H7 (cell line): ENCODE measurements around the gene RTP5. TPM values are rescaled to one million over a fixed set of nuclear protein-coding genes. Genes with fewer than 3 reads are reported as not detected.

Experiments
- DNase-seq: peaks from one replicate; pipeline ENCODE4 v3.0.0; 2012
- H3K27me3 ChIP-seq: 2 replicates; pipeline ENCODE4 v1.6.0; 2011; ENCODE audit warnings: mild to moderate bottlenecking, low read length; ENCODE audit not compliant: control insufficient read depth, insufficient read depth
- H3K36me3 ChIP-seq: replicated peaks from 2 replicates; pipeline ENCODE4 v1.5.1; 2011; ENCODE audit warnings: low read length; ENCODE audit not compliant: control insufficient read depth, insufficient read depth
- H3K4me3 ChIP-seq: 2 replicates; pipeline ENCODE4 v1.5.1; 2011; ENCODE audit warnings: low read depth, mild to moderate bottlenecking, control low read depth, low read length, moderate library complexity; ENCODE audit not compliant: insufficient read depth
- total RNA-seq: library from RNA; depleted of rRNA; stranded (reverse); fragments of >200 nt; shearing (Covaris generic); gene quantifications from 2 replicates; pipeline ENCODE4 v1.2.3, GENCODE V29; 2014

RTP5 gene
- total RNA-seq, 1 experiment from 2014 or later: not detected

GRCh38 chr2:241837197-241837965 is 32.1 kb upstream of the RTP5 start:
- no peak for DNase-seq
- Histone ChIP-seq H3K36me3 (no peaks in the 10 kb centered on the region), H3K4me3 (no peak overlapping the region), H3K27me3 (no peaks in the 10 kb centered on the region)

DNA sequence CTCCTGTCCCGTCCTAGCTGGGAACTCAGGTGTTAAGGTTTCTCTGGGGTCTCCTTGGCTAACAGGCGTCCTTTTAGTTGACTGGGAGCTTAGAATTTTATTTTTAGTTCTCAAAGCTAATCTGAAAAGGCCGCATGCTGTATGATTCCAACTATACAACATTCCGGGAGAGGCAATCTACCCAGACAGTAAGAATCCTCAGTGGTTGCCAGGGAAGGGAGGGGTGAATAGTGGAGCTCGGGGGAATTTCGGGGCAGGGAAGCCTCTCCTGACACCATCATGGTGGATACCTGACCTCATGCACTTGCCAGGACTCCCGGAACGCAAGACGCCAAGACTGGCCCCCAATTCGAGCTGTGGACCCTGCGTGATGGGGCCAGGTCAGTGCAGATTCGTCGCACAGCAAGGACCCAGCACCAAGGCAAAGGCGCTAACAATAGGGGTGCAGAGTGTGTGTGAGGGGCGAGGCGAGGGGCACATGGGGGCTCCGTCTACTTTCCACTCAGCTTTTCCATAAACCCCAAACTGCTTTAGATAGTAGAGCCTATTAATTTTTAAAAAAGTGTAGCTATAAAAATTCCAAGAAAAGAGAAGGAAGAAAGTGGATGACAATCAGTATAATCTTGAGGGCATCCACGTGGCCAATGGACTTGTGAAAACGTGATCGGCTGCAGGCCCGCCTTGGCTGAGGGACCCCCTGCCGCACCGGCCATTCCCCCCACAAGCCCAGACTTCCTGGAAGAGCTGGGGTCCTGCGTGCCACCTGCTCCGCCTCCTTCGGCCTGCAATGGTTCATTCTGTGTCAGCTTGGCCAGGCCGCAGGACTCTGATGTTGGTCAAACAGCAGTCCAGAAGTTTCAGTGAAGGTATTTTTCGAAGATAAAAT is 28.1 kb upstream of the RTP5 start:
- peak; percentile 59 for DNase-seq
- Histone ChIP-seq H3K4me3 (no peak overlapping the region), H3K36me3 (no peaks in the 10 kb centered on the region), H3K27me3 (peaks cover 13% of the 10 kb centered on the region)

DNA sequence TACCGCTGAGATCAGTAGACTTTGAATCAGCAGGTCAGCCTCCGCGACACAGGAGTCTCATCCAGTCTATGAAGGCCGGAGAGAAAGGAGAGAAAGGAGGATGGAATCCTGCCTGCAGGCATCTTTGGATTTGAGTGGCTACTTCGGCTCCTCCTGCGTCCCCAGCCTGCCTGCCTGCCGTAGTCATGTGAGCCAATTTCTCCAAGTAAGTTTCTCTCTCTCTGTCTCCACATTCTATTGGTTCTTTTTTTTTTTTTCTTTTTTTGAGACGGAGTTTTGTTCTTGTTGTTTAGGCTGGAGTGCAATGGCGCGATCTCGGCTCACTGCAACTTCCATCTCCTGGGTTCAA is 27.5 kb upstream of the RTP5 start:
- Histone ChIP-seq H3K36me3 (no peaks in the 10 kb centered on the region), H3K27me3 (peaks cover 13% of the 10 kb centered on the region), H3K4me3 (no peak overlapping the region)
- DNase-seq: peak; percentile 53

- no peak overlapping the region for H3K4me3 ChIP-seq
- peak; percentile 76 for DNase-seq
- H3K27me3 ChIP-seq: peaks cover 13% of the 10 kb centered on the region
- H3K36me3 ChIP-seq: no peaks in the 10 kb centered on the region
Observed at GRCh38 chr2:241842620-241843211, 26.8 kb upstream of the RTP5 start.

- DNase-seq: peak; percentile 76
- Histone ChIP-seq H3K4me3 (peak overlapping the region; percentile 3; the same call in 1 of the 2 replicates), H3K27me3 (peaks cover 13% of the 10 kb centered on the region), H3K36me3 (no peaks in the 10 kb centered on the region)
Observed at GRCh38 chr2:241843321-241844065, 26.0 kb upstream of the RTP5 start.

DNA sequence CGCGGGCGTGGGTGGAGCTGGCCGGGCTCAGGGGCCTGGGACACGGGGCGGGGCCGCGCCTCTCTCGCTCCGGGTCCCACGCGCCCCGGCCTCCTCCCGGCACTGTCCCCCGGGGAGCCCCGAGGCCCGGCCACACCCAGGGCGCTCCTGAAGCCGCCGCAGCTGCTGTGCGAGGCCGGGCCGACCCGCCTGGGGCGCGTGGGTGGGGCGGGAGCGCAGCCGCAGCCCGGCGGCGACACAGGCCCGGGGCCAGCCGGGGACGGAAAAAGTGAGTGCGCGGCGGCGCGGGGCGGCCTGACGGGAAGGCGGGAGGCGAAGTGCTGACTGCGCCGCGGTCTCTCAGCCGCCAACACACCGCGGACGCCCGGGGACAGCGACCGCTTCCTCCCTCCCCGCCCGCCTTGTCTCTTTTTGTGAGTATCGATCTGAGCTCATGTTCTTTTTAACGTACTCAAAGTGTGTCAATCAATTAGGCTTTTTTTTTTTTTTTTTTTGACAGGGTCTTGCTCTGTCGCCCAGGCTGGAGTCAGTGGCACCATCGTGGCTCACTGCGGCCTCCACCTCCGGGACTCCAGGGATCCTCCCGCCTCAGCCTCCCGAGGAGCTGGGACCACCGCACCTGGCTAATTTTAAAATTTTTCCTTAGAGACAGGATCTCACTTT is 25.3 kb upstream of the RTP5 start:
- Histone ChIP-seq H3K27me3 (peaks cover 13% of the 10 kb centered on the region), H3K4me3 (peak overlapping the region; percentile 29), H3K36me3 (no peaks in the 10 kb centered on the region)
- DNase-seq: peak; percentile 92

GRCh38 chr2:241844831-241845578 is 24.5 kb upstream of the RTP5 start:
- peak; percentile 61 for DNase-seq
- Histone ChIP-seq H3K27me3 (peaks cover 13% of the 10 kb centered on the region), H3K4me3 (no peak overlapping the region), H3K36me3 (no peaks in the 10 kb centered on the region)

DNA sequence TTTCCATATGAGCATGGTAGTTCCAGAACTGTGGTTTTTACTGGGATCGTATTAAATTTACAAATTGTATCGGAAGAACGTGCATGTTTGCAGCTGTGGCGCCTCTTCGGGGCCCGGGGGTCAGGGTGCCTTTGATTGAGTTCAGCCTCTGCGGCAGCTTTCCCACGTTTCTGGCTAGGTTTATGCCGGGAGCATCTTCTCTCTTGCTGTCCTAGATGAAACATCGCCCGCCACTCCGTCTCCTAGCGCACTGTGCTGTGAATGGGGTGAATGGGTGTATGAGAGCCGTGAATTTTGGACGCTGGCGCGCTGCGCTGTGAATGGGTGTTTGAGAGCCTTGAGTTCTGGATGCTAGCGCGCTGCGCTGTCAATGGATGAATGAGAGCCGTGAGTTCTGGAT is 23.1 kb upstream of the RTP5 start:
- H3K36me3 ChIP-seq: no peaks in the 10 kb centered on the region
- no peak overlapping the region for H3K4me3 ChIP-seq
- H3K27me3 ChIP-seq: peaks cover 13% of the 10 kb centered on the region
- DNase-seq: no peak

- no peak overlapping the region for H3K4me3 ChIP-seq
- peak; percentile 61 for DNase-seq
- H3K27me3 ChIP-seq: peaks cover 7% of the 10 kb centered on the region
- H3K36me3 ChIP-seq: no peaks in the 10 kb centered on the region
Observed at GRCh38 chr2:241848761-241849615, 20.5 kb upstream of the RTP5 start.

GRCh38 chr2:241849616-241850543 is 19.6 kb upstream of the RTP5 start:
- H3K27me3 ChIP-seq: peaks cover 2% of the 10 kb centered on the region

DNA sequence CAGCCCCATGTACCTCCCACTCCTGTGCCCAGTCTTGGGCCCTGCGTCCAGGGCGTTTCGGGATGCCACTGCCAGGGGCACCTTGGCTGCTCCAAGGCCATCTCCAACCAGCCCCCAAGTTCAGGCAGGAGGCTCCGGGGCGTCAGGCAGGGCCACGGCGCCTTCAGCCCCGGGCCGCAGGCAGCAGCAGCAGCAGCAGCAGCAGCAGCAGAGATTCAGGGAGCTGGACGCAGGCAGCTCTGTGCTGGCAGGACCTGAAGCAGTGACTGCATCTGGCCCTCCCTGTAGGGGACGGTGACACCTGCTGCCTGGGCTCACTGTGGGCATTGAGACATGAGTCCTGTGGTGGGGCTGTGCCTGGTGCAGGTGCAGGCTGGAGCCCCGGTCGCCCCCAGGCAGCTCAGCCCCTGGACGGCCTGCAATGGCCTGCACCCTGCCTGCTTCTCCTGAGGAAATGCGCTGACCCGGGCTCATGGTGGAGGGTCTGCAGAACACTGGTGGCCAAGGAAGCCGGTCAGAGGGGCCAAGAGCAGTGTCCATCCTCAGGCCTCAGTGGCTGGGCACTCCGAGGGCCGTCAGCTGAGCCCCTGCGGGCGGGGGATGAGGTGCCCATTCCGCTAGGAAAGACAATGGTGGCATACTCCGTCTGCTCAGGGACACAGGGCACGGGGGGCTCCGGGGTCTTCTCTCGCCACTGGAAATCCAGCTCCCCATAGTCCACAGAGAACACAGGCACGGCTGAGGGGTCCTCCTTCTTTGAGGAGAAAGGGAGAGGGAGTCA is 18.8 kb upstream of the RTP5 start:
- peak; percentile 61 for DNase-seq
- no peaks in the 10 kb centered on the region for H3K36me3 ChIP-seq
- no peaks in the 10 kb centered on the region for H3K27me3 ChIP-seq
- H3K4me3 ChIP-seq: no peak overlapping the region

More at GRCh38 chr2:241849616-241850543, 19.6 kb upstream of the RTP5 start:
- DNase-seq: peak; percentile 76
- Histone ChIP-seq H3K36me3 (no peaks in the 10 kb centered on the region), H3K4me3 (no peak overlapping the region)
